ENCODE results near the gene B4GALT6.
A peak's percentile ranks its signal among the peaks of the same experiment; 100 is the strongest.
"Not testable (repeated sequence)": the region's sequence is repeated elsewhere in the genome, so short reads cannot be mapped to it uniquely, and the experiment has no call there.

The B4GALT6 gene, protein sequence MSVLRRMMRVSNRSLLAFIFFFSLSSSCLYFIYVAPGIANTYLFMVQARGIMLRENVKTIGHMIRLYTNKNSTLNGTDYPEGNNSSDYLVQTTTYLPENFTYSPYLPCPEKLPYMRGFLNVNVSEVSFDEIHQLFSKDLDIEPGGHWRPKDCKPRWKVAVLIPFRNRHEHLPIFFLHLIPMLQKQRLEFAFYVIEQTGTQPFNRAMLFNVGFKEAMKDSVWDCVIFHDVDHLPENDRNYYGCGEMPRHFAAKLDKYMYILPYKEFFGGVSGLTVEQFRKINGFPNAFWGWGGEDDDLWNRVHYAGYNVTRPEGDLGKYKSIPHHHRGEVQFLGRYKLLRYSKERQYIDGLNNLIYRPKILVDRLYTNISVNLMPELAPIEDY

DNA sequence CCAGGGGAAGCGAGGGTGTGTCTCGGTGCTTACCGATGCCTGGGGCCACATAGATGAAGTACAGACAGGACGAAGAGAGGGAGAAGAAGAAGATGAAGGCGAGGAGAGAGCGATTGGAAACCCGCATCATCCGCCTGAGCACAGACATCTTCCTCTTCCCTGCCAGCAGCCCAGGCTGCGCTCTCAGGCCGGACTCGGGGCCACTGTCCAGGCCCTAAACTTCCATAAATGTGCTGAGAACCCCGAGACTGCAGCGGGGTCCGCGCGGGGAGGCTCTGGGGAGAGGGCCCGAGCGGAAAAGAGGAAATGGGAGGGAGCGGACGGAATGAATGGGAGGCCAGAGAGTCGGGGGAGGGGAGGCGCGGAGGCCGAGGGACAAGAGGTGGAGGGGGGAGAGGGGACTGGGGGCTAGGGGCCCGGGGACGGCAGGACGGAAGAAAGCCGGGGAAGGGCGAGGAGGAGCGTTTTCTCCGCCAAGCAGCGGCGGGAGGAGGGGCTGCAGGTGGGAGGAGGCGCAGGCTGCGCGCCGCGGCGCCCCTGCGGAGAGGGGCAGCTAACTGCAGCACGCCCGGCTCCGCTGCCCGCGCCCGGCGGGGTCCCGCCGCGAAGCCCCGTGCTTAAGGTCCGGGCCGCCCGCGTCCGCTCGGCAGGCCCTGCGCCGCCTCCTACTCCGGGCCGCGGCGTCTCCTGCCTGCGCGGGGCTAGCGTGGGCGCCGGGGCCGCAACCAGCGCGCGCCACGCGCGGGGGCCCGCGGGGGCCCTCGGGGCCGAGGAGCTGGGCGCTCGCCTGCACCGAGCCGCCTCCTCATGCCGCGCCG, at the start of gene B4GALT6:
Gene B4GALT6 (minus strand): TSS at position 303 of the 818 bp plus-strand sequence. CDS start 155 bp downstream, at position 148.
- peak; percentile 16 for DNase-seq

- DNase-seq, result no peak
These were observed 47.2 kb upstream of the B4GALT6 start for GRCh38 chr18:31731628-31732027.

DNA sequence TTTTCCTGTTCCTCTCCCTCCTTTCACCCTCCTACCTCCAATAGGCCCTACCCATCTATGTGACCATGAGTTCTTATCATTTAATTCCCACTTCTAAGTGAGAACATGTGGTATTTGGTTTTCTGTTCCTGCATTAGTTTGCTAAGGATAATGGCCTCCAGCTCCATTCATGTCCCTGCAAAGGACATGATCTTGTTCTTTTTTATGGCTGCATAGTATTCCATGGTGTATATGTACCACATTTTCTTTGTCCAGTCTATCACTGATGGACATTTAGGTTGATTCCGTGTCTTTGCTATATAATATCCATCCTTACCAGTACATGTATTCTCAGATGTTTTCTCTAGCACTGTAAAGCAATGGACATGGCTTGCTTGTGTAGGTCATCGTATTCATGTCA, 44.8 kb upstream of the B4GALT6 start:
- not testable (repeated sequence) for DNase-seq

- no peak for DNase-seq
These were observed 39.8 kb upstream of the B4GALT6 start for GRCh38 chr18:31723990-31724711.

- no peak for DNase-seq
These were observed 39.2 kb upstream of the B4GALT6 start for GRCh38 chr18:31723639-31723989.

DNA sequence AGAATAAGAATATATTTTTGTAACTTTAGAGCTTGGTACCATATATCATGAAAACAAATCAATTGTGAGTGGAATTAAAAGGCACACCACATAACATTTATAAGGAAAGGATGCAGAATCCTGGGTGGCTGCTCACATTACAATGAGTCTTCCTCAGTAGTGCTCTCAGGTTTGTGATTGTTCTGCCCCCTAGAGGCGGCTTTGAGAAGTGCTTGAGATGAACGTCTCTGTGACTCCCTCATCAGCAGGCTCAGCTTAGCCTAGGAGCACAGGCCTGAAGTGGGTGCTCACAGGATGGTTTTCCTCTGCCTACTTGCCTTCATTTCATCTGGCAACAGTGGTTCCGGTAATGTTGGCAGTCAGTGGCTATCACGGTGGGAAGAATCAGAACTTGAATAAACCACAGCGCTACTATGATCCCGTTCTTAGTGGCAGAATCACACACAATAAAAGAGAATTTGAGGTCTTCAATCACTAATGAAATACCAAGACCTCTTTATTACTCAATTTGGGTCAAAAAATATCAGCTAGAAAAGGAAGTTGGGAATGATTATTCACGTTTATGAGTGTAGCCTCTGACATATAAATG, 38.1 kb upstream of the B4GALT6 start:
- peak; percentile 73 for DNase-seq

DNA sequence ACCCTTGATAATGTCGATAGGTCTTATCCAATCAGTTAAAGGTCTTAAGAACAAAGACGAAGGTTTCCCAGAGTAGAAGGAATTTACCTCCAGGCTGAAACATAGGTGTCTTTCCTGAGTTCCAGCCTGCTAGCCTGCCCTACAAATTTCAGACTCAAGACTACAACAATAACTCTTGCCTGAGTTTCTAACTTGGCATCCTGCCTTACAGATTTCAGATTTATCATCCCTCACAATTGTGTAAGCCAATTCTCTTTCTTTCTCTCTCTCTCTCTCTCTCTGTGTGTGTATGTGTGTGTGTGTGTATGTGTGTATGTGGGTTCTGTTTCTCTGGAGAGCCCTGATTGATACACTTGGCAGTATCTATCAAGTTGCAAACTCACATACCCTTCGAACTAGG, 37.2 kb upstream of the B4GALT6 start:
- no peak for DNase-seq

DNA sequence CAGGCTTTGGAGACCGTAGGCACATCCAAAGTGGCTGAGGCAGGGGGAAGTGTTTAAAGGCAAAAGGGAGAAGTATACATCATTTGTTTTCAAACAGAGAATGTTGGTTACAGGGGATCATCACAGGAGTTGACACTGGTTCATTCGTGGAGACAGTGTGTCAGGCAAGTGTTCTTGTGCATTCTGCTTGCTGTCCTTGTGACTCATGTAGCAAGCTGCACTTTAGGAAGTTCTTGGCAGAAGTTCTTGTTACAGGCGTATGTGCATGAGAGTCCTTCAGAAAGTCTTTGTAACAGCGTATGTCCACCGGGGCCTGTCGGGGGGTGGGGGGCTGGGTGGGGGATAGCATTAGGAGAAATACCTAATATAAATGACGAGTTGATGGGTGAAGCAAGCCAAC, 36.5 kb upstream of the B4GALT6 start:
- DNase-seq, result no peak

GRCh38 chr18:31719363-31720006, 35.1 kb upstream of the B4GALT6 start:
- no peak for DNase-seq

GRCh38 chr18:31718386-31718785, 34.0 kb upstream of the B4GALT6 start:
- DNase-seq, result no peak

DNA sequence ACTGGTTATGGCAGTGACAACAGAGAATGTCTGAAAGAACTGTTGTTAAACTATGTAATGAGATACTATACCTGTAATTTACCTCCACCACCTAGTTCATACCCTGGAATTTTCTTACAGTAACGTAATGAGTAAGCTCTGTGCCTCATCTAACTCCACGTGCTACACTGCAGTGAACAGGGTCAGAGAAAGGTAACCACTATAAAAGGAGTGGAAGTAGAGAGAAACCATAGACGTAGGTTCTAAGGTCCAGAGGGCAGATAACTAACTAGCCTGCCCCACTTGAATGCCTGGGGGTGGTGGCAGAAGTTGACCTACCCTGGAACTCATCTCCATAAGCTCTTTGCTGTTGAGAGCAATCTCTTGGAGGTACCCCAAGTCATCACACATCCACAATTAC, 32.0 kb upstream of the B4GALT6 start:
- no peak for DNase-seq

DNA sequence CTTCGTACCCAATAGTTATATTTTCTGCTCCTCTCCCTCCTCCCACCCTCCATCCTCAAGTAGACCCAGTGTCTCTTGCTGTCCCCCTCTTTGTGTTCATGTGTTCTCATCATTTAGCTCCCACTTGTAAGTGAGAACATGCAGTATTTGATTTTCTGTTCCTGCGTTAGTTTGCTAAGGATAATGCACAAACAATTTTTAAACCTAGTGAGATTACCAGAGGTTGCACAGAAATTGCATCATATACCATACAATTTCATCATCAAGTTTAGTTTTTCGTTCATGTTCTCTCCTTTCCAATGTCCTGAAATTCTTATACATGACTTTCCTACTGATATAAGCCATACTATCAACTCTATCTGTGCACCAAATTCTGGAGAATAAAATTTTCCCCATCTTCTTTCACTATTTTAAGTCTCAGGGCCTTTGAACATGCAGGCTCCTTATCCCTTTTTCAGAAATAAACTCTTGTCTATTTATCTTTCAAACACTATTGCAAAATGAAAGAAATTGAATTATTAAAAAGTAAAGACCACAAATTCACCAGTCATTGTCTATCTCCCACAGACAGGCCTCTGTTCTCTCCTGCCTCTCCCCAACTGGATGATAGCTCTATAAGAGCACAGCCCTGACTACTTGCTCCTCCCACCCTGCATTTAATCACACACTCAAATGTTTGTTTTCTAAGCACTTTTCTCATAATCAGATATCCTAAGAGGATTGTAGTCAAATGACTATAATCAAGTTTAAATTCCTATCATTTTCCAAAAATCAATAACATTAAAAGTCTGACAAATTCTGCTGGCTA, 27.2 kb upstream of the B4GALT6 start:
- DNase-seq, result no peak

GRCh38 chr18:31710826-31711225, 26.4 kb upstream of the B4GALT6 start:
- DNase-seq, result no peak

DNA sequence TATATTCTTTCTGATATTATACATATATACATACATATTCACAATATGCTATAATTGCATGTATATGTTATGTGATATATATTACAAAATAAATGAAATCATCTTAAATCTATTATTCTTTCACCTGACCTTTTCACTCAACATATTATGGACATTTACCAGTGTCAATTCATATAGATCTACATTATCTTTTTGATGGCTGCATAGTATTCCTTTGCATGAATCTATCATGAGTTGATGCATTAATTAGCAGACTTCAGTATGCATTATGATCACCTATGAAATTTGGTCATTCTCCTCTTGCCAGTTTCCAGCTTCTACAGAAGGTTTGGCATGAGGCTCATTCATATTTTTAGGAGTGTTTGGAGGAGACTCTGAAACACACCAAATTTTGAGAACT, 23.4 kb upstream of the B4GALT6 start:
- no peak for DNase-seq

DNA sequence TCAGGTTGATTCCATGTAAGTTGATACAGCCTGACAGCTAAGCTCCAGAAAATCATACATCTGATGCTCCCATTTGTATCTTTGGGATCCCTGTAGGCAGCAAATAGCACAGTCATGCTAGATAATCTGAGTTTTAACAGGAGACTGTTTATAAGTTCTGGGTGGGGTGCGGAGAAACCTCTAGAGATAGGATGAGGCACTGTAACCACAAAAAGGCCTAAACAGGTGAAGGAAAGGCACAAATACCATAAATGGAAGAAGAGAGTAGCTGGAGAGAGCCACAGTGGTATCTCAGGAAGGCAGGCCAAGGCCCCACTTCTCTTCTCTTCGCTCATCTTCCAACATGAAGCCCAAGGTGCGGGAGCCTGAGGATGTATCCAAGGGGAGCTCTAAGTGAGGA, 18.1 kb upstream of the B4GALT6 start:
- no peak for DNase-seq

- no peak for DNase-seq
These were observed 17.4 kb upstream of the B4GALT6 start for GRCh38 chr18:31701744-31702143.

DNA sequence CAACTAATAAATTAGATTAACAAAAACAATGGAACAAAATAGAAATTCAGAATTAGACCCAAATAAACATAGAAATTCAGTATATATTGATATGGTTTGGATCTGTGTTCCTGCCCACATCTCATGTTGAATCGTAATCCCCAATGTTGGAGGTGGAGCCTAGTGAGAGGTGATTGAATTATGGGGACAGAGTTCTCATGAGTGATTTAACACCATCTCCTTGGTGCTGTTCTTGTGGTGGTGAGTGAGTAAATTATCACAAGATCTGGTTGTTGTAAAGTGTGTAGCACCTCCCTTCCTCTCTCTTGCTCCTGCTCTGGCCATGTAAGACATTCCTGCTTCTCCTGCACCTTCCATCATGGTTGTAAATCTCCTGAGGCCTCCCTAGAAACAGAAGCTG, 16.6 kb upstream of the B4GALT6 start:
- no peak for DNase-seq

DNA sequence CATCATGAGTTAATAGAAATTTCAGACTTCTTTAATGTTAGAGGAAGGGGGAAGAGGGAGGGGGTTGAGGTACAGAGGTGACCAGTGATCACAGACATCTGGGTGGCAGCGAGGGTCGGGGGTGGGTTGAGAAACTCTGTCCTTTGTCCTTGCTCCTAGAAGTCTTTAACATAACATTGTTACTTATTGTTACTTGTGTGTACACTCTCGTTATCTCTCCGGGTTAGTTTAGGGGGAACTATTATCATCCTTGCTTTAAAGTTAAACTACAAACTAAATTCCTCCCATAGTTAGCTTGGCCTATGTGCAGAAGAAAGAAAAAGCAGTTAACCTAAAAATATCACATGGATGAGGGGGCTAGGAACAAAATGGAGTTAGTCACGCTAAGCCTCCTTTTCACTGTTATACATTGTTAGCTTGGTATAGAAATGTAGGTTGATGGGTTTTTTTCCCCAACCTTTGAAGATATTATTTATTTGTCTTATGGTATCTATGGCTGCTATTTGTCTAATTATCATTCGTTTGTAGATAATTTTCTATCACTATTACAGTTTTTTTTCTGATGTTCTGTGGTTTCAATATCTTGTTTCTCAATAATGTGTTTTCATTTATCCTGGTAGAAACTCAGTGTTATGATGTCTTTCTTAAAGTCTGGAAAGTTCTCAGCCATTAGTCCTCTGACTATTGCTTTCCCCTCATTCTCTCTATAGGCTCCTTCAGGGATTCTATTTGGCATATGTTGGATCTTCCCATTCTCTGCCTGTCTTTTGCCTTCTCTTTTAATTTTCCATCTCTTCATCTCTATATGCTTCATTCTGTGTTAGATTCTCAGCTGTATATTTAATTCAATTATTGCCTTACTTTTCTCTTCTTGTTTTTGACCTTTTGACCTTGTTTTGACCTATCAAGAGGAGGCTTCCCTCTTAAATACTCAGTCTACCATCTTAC, 13.2 kb upstream of the B4GALT6 start:
- no peak for DNase-seq

DNA sequence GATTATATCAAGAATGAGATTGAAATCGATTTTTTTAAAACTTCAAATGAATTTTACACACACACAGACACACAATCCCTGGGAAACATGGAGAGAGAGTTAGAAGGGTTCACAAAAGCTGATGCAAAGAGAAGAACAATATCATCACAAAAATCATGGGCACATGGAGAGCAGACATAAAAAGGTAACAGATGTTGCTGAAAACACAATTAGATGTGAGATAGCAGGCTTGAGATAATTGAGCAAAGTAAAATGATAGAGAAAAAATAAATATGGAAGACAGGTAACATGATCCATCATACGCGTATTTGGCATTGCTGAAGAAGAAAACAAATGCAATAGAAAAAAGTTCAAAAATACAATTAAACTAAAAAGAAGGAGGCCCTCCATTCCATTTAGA, 11.6 kb upstream of the B4GALT6 start:
- DNase-seq, result no peak

- DNase-seq, result no peak
These were observed 9.9 kb upstream of the B4GALT6 start for GRCh38 chr18:31694297-31694696.

- no peak for DNase-seq
These were observed 4.2 kb upstream of the B4GALT6 start for GRCh38 chr18:31688606-31689005.

Data from CD4-positive, alpha-beta T cell treated with Interleukin-17A for 4 hours (primary cell).